ENCODE data around the gene CCDC81. TPM values are rescaled to one million over a fixed set of nuclear protein-coding genes. Genes with fewer than 3 reads are reported as not detected.

CCDC81 gene
- total and polyA plus RNA-seq, 2 of the 13 experiments (the other 11 are each of a cell fraction or from before 2014, with no cell fraction given), result 0.15 to 0.22 TPM

- no peaks in the 10 kb centered on the region for H3K9me3 ChIP-seq (ENCODE audit: low read length)
- H3K79me2 ChIP-seq (ENCODE audit: insufficient read depth, low read length), result no peaks in the 10 kb centered on the region
- ATAC-seq, result no peak
- ChIA-PET POLR2A (no interaction called here), CTCF (ENCODE audit: low intra/inter-chr PET ratio, low total read pairs) (no interaction called here)
- H3K4me2 ChIP-seq (ENCODE audit: low read depth, low read length), result no peak overlapping the region
- H3K4me3 ChIP-seq (replicated peaks in 1 of 3; ENCODE audit: insufficient read depth in 1 of 3, low read depth in 2 of 3, low read length in 3 of 3), result no peak overlapping the region
- no peak for DNase-seq (ENCODE audit: low spot score)
- no peaks in the 10 kb centered on the region for H3K4me1 ChIP-seq (ENCODE audit: insufficient read depth, low read length)
- 0 out of 5 replicates have a peak, but pooled peaks cover 0 to 3% of the 10 kb centered on the region in 2 experiments for H3K27me3 ChIP-seq (ENCODE audit: control insufficient read depth in 1 of 2, insufficient read depth in 2 of 2, low read length in 2 of 2)
- no peak for FAIRE-seq
- H4K20me1 ChIP-seq (ENCODE audit: insufficient read depth, low read length), result no peaks in the 10 kb centered on the region
- H3K9ac ChIP-seq (ENCODE audit: insufficient read depth, low read depth, low read length), result no peak overlapping the region
- no peak overlapping the region for H3K27ac ChIP-seq (ENCODE audit: extremely low read length, insufficient read depth, low read length)
- in situ Hi-C loops (cut with HindIII; ENCODE audit: extremely low pct_ligation_motif_present, low pct_unique_long_range_greater_than_20kb) (loop anchor here (25.0 kb wide), 1 partner anchor 440 kb away; the partner anchor contains the start of gene PRSS23), intact Hi-C loops (cut with micrococcal nuclease; ENCODE audit: unreplicated experiment) (no loop called here)
- H2AFZ ChIP-seq (ENCODE audit: low read length), result no peak overlapping the region
- H3K36me3 ChIP-seq (replicated peaks in 1 of 2; ENCODE audit: control insufficient read depth in 1 of 2, insufficient read depth in 2 of 2, low read length in 2 of 2), result no peaks in the 10 kb centered on the region
- no peak for TF ChIP-seq ZFP37 (CRISPR knock-in tag; IDR thresholded peaks at IDR 0.05; ENCODE audit: borderline replicate concordance)
- no TSS peak for BruUV-seq (replicated peaks)
Measured at GRCh38 chr11:86372586-86372985, 2.1 kb upstream of the CCDC81 start.

DNA sequence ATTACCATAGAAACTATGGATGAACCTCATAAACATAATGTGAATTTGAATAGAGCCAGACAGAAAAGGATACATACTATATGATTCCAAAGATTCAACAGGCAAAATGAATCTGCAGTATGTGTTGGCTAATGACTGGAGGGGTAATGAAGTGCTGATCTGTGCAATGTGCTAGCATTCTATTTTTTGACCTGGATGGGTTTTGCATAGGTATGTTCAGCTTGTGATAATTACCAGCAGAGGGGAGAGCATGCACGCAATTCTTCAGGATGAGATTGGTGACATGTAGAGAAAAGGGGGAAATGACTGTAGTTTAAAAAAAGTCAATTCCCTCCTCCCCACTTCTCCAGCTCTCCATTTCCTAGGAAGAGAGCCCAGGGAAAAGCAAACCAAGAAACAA lies 618 bp upstream of the CCDC81 start:
- no peak for FAIRE-seq
- H2AFZ ChIP-seq (ENCODE audit: low read length), result no peak overlapping the region
- H3K4me2 ChIP-seq (ENCODE audit: low read depth, low read length), result no peak overlapping the region
- H3K36me3 ChIP-seq (replicated peaks in 1 of 2; ENCODE audit: control insufficient read depth in 1 of 2, insufficient read depth in 2 of 2, low read length in 2 of 2), result no peaks in the 10 kb centered on the region
- no peaks in the 10 kb centered on the region for H4K20me1 ChIP-seq (ENCODE audit: insufficient read depth, low read length)
- CTCF ChIA-PET (ENCODE audit: low intra/inter-chr PET ratio, low total read pairs), result no interaction called here
- H3K79me2 ChIP-seq (ENCODE audit: insufficient read depth, low read length), result no peaks in the 10 kb centered on the region
- H3K9me3 ChIP-seq (ENCODE audit: low read length), result no peaks in the 10 kb centered on the region
- POLR2A ChIA-PET, result no interaction called here
- DNase-seq (ENCODE audit: low spot score), result no peak
- H3K4me3 ChIP-seq (replicated peaks in 1 of 3; ENCODE audit: insufficient read depth in 1 of 3, low read depth in 2 of 3, low read length in 3 of 3), result no peak overlapping the region
- H3K27me3 ChIP-seq (ENCODE audit: control insufficient read depth in 1 of 2, insufficient read depth in 2 of 2, low read length in 2 of 2), result 0 out of 5 replicates have a peak, but pooled peaks cover 0 to 3% of the 10 kb centered on the region in 2 experiments
- intact Hi-C loops (cut with micrococcal nuclease; ENCODE audit: unreplicated experiment) (no loop called here), in situ Hi-C loops (cut with HindIII; ENCODE audit: extremely low pct_ligation_motif_present, low pct_unique_long_range_greater_than_20kb) (loop anchor here (25.0 kb wide), 1 partner anchor 438 kb away; the partner anchor contains the start of gene PRSS23)
- no peak overlapping the region for H3K9ac ChIP-seq (ENCODE audit: insufficient read depth, low read depth, low read length)
- no TSS peak for BruUV-seq (replicated peaks)
- WGBS (ENCODE audit: low lambda C conversion rate), result 0% methylated on average over 1 of the region's 1 CpG
- H3K27ac ChIP-seq (ENCODE audit: extremely low read length, insufficient read depth, low read length), result no peak overlapping the region
- no peak for ATAC-seq
- TF ChIP-seq ARNT2 (CRISPR knock-in tag; IDR thresholded peaks at IDR 0.05; ENCODE audit: low read depth), result no peak
- no peak for TF ChIP-seq ZNF205 (CRISPR knock-in tag; IDR thresholded peaks at IDR 0.05)
- H3K4me1 ChIP-seq (ENCODE audit: insufficient read depth, low read length), result no peaks in the 10 kb centered on the region
